Fibroblast of lung (primary cell): ENCODE results near the gene GLYATL3. TPM values are rescaled to one million over a fixed set of nuclear protein-coding genes. Genes with fewer than 3 reads are reported as not detected.

Source experiments
- DNase-seq, 2 donors: peaks; one replicate each; pipeline versions ENCODE4 v3.0.0 to v3.0.0-alpha.2; 2010; ENCODE audit warnings: low read depth in 2 of 2
- H2AFZ ChIP-seq: 2 replicates; pipeline ENCODE4 v1.5.1; 2012; ENCODE audit warnings: low read length, control low read depth, inconsistent platforms
- H3K27ac ChIP-seq: 2 replicates; pipeline ENCODE4 v1.5.1; 2011; ENCODE audit warnings: low read length, control low read depth; ENCODE audit not compliant: insufficient read depth
- H3K27me3 ChIP-seq: 2 replicates; pipeline ENCODE4 v1.5.1; 2011; ENCODE audit warnings: mild to moderate bottlenecking, low read length; ENCODE audit not compliant: control insufficient read depth, insufficient read depth
- H3K36me3 ChIP-seq: 2 replicates; pipeline ENCODE4 v1.5.1; 2011; ENCODE audit warnings: low read length; ENCODE audit not compliant: control insufficient read depth, insufficient read depth
- H3K4me1 ChIP-seq: 2 replicates; pipeline ENCODE4 v1.5.1; 2011; ENCODE audit warnings: low read length; ENCODE audit not compliant: control insufficient read depth, insufficient read depth; ENCODE audit errors: extremely low read depth
- H3K4me2 ChIP-seq: 2 replicates; pipeline ENCODE4 v1.5.1; 2011; ENCODE audit warnings: low read length, control low read depth; ENCODE audit not compliant: insufficient read depth; ENCODE audit errors: extremely low read depth
- H3K4me3 ChIP-seq, 4 experiments: fragments of 200-600 bp in 1 of 4; sonication (generic) in 1 of 4; replicated peaks in 1 of 4; 2 replicates each; pipeline ENCODE4 v1.5.1; 2011 to 2016; ENCODE audit warnings: low read length in 4 of 4, low read depth in 3 of 4, mild to moderate bottlenecking in 3 of 4, control low read depth in 2 of 4, inconsistent platforms in 1 of 4, mixed read lengths in 1 of 4; ENCODE audit not compliant: insufficient read depth in 1 of 4; ENCODE audit errors: control extremely low read depth in 1 of 4
- H3K79me2 ChIP-seq: 2 replicates; pipeline ENCODE4 v1.5.1; 2012; ENCODE audit warnings: mild to moderate bottlenecking, low read length, inconsistent platforms; ENCODE audit not compliant: control insufficient read depth, insufficient read depth
- H3K9ac ChIP-seq: 2 replicates; pipeline ENCODE4 v1.5.1; 2011; ENCODE audit warnings: mild to moderate bottlenecking, low read length, control low read depth; ENCODE audit not compliant: insufficient read depth
- H3K9me3 ChIP-seq: 2 replicates; pipeline ENCODE4 v1.5.1; 2012; ENCODE audit warnings: low read depth, low read length; ENCODE audit not compliant: control insufficient read depth, insufficient read depth
- H4K20me1 ChIP-seq: 2 replicates; pipeline ENCODE4 v1.5.1; 2011; ENCODE audit warnings: low read length; ENCODE audit not compliant: control insufficient read depth, insufficient read depth; ENCODE audit errors: extremely low read depth
- EZH2 ChIP-seq: IDR thresholded peaks from 2 replicates; pipeline ENCODE4 v1.5.1; 2012; ENCODE audit warnings: low read length, control low read depth, mild to moderate bottlenecking; ENCODE audit errors: missing control alignments
- polyA plus RNA-seq, 2 donors: library from polyadenylated mRNA; depleted of rRNA in 1 of 2; stranded (reverse) in 1 of 2; unstranded in 1 of 2; fragments of >200 nt; gene quantifications; 2 replicates each; pipeline ENCODE4 v1.2.1, GENCODE V29; 2011 to 2012; ENCODE audit warnings: missing spikeins in 1 of 2
- total RNA-seq: library from RNA; depleted of rRNA; stranded (reverse); fragments of >200 nt; gene quantifications from 2 replicates; pipeline ENCODE4 v1.2.1, GENCODE V29; 2014
- TF ChIP-seq, protein P1 (sequence below), 2 donors: IDR thresholded peaks in 1 of 2; conservative IDR thresholded peaks in 1 of 2; 1 replicate in 1 of 2; 2 replicates in 1 of 2; pipeline ENCODE4 v1.5.1; 2011 to 2012; ENCODE audit warnings: low read length in 2 of 2, control low read depth in 1 of 2, inconsistent platforms in 1 of 2, low read depth in 1 of 2, mild to moderate bottlenecking in 1 of 2

The GLYATL3 gene
- total and polyA plus RNA-seq, 2 donors (not counting 1 experiment from before 2014, with no cell fraction given) = not detected

DNA sequence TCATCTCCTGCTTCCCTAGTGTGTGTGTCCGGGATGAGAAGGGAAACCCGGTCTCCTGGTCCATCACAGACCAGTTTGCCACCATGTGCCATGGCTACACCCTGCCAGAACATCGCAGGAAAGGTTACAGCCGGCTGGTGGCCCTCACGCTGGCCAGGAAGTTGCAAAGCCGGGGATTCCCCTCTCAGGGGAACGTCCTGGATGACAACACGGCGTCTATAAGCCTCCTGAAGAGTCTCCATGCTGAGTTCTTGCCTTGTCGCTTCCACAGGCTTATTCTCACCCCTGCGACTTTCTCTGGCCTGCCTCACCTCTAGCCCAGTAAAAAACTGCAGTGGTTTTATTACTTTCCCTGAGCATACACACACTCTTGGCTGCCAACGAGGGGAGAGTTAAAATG is 26.9 kb downstream of the GLYATL3 start:
- H4K20me1 ChIP-seq = no peaks in the 10 kb centered on the region
- H3K4me2 ChIP-seq = no peak overlapping the region
- no peaks in the 10 kb centered on the region for H3K79me2 ChIP-seq
- no peaks in the 10 kb centered on the region for H3K9me3 ChIP-seq
- H3K9ac ChIP-seq = no peak overlapping the region
- TF ChIP-seq EZH2 = no peak
- TF ChIP-seq, protein P1, sequence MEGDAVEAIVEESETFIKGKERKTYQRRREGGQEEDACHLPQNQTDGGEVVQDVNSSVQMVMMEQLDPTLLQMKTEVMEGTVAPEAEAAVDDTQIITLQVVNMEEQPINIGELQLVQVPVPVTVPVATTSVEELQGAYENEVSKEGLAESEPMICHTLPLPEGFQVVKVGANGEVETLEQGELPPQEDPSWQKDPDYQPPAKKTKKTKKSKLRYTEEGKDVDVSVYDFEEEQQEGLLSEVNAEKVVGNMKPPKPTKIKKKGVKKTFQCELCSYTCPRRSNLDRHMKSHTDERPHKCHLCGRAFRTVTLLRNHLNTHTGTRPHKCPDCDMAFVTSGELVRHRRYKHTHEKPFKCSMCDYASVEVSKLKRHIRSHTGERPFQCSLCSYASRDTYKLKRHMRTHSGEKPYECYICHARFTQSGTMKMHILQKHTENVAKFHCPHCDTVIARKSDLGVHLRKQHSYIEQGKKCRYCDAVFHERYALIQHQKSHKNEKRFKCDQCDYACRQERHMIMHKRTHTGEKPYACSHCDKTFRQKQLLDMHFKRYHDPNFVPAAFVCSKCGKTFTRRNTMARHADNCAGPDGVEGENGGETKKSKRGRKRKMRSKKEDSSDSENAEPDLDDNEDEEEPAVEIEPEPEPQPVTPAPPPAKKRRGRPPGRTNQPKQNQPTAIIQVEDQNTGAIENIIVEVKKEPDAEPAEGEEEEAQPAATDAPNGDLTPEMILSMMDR (conservative IDR thresholded peaks at IDR 0.05 in 1 of 2, IDR thresholded peaks at IDR 0.05 in 1 of 2; ENCODE audit: low read depth in 1 of 2, low read length in 2 of 2) = no peak
- no peak for DNase-seq
- no peak overlapping the region for H3K4me3 ChIP-seq
- H3K27ac ChIP-seq = no peak overlapping the region
- no peaks in the 10 kb centered on the region for H3K36me3 ChIP-seq
- H2AFZ ChIP-seq = no peak overlapping the region
- H3K27me3 ChIP-seq = no peaks in the 10 kb centered on the region
- H3K4me1 ChIP-seq = no peaks in the 10 kb centered on the region

DNA sequence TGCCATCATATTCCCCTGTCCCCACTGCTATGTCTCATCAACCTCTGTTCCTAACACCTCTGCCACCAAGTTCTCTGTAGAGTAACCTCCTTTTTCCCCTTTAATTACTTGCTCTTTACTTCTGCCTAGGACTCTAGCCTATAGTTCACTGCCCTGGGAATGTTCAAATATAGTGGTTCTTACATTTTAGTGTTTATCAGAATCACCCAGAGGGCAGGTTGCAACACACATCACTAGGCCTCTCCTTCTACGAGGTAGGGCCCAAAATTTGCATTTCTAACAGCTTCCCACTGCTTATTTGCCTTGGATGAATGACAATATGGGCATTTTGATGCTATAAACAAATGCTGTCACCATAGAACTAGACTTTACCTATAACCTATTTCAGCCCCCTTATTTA is 27.6 kb downstream of the GLYATL3 start:
- no peak for TF ChIP-seq EZH2
- TF ChIP-seq, protein P1 (conservative IDR thresholded peaks at IDR 0.05 in 1 of 2, IDR thresholded peaks at IDR 0.05 in 1 of 2; ENCODE audit: low read depth in 1 of 2, low read length in 2 of 2) = no peak
- Histone ChIP-seq H3K79me2 (no peaks in the 10 kb centered on the region), H3K9me3 (no peaks in the 10 kb centered on the region)

DNA sequence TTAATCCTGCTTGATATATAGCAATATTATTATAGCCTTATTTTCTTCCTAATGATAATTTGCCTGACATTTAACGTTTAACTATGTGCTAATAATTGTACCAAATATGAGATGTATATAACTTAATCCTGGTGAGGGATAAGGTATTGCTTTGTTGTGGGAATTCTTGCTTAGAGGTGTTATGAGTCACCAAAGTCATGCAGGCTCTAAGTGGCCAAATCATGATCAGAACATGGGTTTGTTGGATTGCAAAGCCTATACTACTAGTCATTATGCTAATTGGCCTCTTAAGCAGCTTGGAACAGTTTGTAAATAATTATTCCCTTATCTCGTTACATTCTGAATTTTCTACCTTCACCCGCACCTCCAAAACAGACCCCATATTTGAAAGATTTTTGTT is 28.8 kb downstream of the GLYATL3 start:
- TF ChIP-seq EZH2 = no peak
- TF ChIP-seq, protein P1 (conservative IDR thresholded peaks at IDR 0.05 in 1 of 2, IDR thresholded peaks at IDR 0.05 in 1 of 2; ENCODE audit: low read depth in 1 of 2, low read length in 2 of 2) = no peak
- no peak overlapping the region for H3K4me2 ChIP-seq
- H2AFZ ChIP-seq = no peak overlapping the region
- H3K36me3 ChIP-seq = no peaks in the 10 kb centered on the region
- H3K27me3 ChIP-seq = no peaks in the 10 kb centered on the region
- no peaks in the 10 kb centered on the region for H3K9me3 ChIP-seq
- DNase-seq = no peak
- H3K79me2 ChIP-seq = no peaks in the 10 kb centered on the region
- H3K9ac ChIP-seq = no peak overlapping the region
- no peak overlapping the region for H3K27ac ChIP-seq
- no peak overlapping the region for H3K4me3 ChIP-seq
- no peaks in the 10 kb centered on the region for H3K4me1 ChIP-seq
- H4K20me1 ChIP-seq = no peaks in the 10 kb centered on the region

More for the DNA sequence above, 27.6 kb downstream of the GLYATL3 start:
- Histone ChIP-seq H2AFZ (no peak overlapping the region), H4K20me1 (no peaks in the 10 kb centered on the region), H3K4me1 (no peaks in the 10 kb centered on the region), H3K9ac (no peak overlapping the region), H3K27ac (no peak overlapping the region), H3K36me3 (no peaks in the 10 kb centered on the region), H3K27me3 (no peaks in the 10 kb centered on the region), H3K4me2 (no peak overlapping the region), H3K4me3 (no peak overlapping the region)
- no peak for DNase-seq
